HEK293 (cell line): ENCODE measurements around the gene FCN1.

Source experiments
- CTCF ChIA-PET: fragments of 350-600 bp; formaldehyde crosslinking; extraction: SDS; loops from one replicate; lab custom pipeline; 2021; ENCODE audit warnings: antibody characterized with exemption; lab: Yijun Ruan, JAX
- POLR2A ChIA-PET: fragments of 300-600 bp; formaldehyde crosslinking; extraction: SDS; loops from one replicate; lab custom pipeline; 2020; ENCODE audit warnings: antibody characterized with exemption, inconsistent platforms; lab: Yijun Ruan, JAX
- H3K27ac ChIP-seq: fragments of 200-500 bp; sonication (Bioruptor generic); 2 replicates; pipeline ENCODE4 v1.5.1; 2014; ENCODE audit warnings: low read depth, low read length, control low read depth, inconsistent platforms; ENCODE audit errors: extremely low read depth
- H3K36me3 ChIP-seq, 2 experiments: fragments of 200-500 bp in 1 of 2; sonication (Bioruptor generic) in 1 of 2; 1 replicate in 1 of 2; 2 replicates in 1 of 2; pipeline ENCODE4 v1.5.1; 2014 to 2017; ENCODE audit warnings: inconsistent platforms in 2 of 2, low read length in 2 of 2; ENCODE audit not compliant: control insufficient read depth in 2 of 2, insufficient read depth in 1 of 2
- H3K4me1 ChIP-seq: fragments of 200-500 bp; sonication (Bioruptor generic); 2 replicates; pipeline ENCODE4 v1.5.1; 2014; ENCODE audit warnings: mild to moderate bottlenecking, low read length, inconsistent platforms; ENCODE audit not compliant: control insufficient read depth, insufficient read depth
- H3K4me3 ChIP-seq: 2 replicates; pipeline ENCODE4 v1.5.1; 2011; ENCODE audit warnings: low read depth, mild to moderate bottlenecking, control low read depth, low read length, moderate library complexity
- H3K9me3 ChIP-seq: fragments of 200-500 bp; sonication (Bioruptor generic); 2 replicates; pipeline ENCODE4 v1.5.1; 2014; ENCODE audit warnings: low read depth, low read length, inconsistent platforms; ENCODE audit not compliant: control insufficient read depth, insufficient read depth
- HOXC10 ChIP-seq: sonication (generic); formaldehyde crosslinking; IDR thresholded peaks from 2 replicates; pipeline ENCODE4 v1.8.1; 2023; ENCODE audit warnings: mild to moderate bottlenecking, missing genetic modification reagents
- SP3 ChIP-seq: fragments of 450-650 bp; formaldehyde crosslinking; IDR thresholded peaks from 2 replicates; pipeline ENCODE4 v1.5.1; 2016; ENCODE audit warnings: missing biosample characterization, missing genetic modification characterization
- ZFP37 ChIP-seq: fragments of 450-650 bp; formaldehyde crosslinking; IDR thresholded peaks from 2 replicates; pipeline ENCODE4 v1.5.1; 2016; ENCODE audit warnings: missing biosample characterization, missing genetic modification characterization
- ZNF155 ChIP-seq: fragments of 450-650 bp; formaldehyde crosslinking; IDR thresholded peaks from 2 replicates; pipeline ENCODE4 v1.5.1; 2016; ENCODE audit warnings: missing biosample characterization, missing genetic modification characterization
- ZNF280C ChIP-seq: fragments of 450-650 bp; formaldehyde crosslinking; IDR thresholded peaks from 2 replicates; pipeline ENCODE4 v1.5.1; 2016; ENCODE audit warnings: missing biosample characterization, missing genetic modification characterization
- ZNF391 ChIP-seq: fragments of 450-650 bp; formaldehyde crosslinking; IDR thresholded peaks from 2 replicates; pipeline ENCODE4 v1.5.1; 2016; ENCODE audit warnings: low read depth, missing biosample characterization, missing genetic modification characterization, borderline replicate concordance
- ZNF416 ChIP-seq: fragments of 450-650 bp; formaldehyde crosslinking; IDR thresholded peaks from 2 replicates; pipeline ENCODE4 v1.5.1; 2016; ENCODE audit warnings: missing biosample characterization, missing genetic modification characterization
- ZNF423 ChIP-seq: fragments of 450-650 bp; formaldehyde crosslinking; IDR thresholded peaks from 2 replicates; pipeline ENCODE4 v1.5.1; 2016; ENCODE audit warnings: missing biosample characterization, missing genetic modification characterization
- ZNF433 ChIP-seq: fragments of 450-650 bp; formaldehyde crosslinking; IDR thresholded peaks from 2 replicates; pipeline ENCODE4 v1.5.1; 2016; ENCODE audit warnings: missing biosample characterization, missing genetic modification characterization, low read depth
- ZNF510 ChIP-seq: fragments of 450-650 bp; formaldehyde crosslinking; IDR thresholded peaks from 2 replicates; pipeline ENCODE4 v1.5.1; 2018; ENCODE audit warnings: mild to moderate bottlenecking, missing genetic modification characterization, missing biosample characterization; ENCODE audit not compliant: insufficient replicate concordance
- ZNF585B ChIP-seq: fragments of 450-650 bp; formaldehyde crosslinking; IDR thresholded peaks from 2 replicates; pipeline ENCODE4 v1.5.1; 2016; ENCODE audit warnings: missing biosample characterization, missing genetic modification characterization
- ZNF621 ChIP-seq: fragments of 450-650 bp; formaldehyde crosslinking; IDR thresholded peaks from 2 replicates; pipeline ENCODE4 v1.5.1; 2017; ENCODE audit warnings: missing biosample characterization, missing genetic modification characterization
- ZNF692 ChIP-seq: fragments of 450-650 bp; formaldehyde crosslinking; IDR thresholded peaks from 2 replicates; pipeline ENCODE4 v1.5.1; 2016; ENCODE audit warnings: missing biosample characterization, missing genetic modification characterization
- ZSCAN30 ChIP-seq: fragments of 450-650 bp; IDR thresholded peaks from 2 replicates; pipeline ENCODE4 v1.5.1; 2018; ENCODE audit warnings: missing biosample characterization, mild to moderate bottlenecking, missing genetic modification characterization, moderate library complexity
- TF ChIP-seq, protein P1 (sequence below): fragments of 450-650 bp; formaldehyde crosslinking; IDR thresholded peaks from 2 replicates; pipeline ENCODE4 v1.5.1; 2016; ENCODE audit warnings: missing biosample characterization, missing genetic modification characterization
- TF ChIP-seq, protein P2 (sequence below): fragments of 450-650 bp; formaldehyde crosslinking; IDR thresholded peaks from 2 replicates; pipeline ENCODE4 v1.5.1; 2017; ENCODE audit warnings: missing biosample characterization, mild to moderate bottlenecking, missing genetic modification characterization, moderate library complexity
- TF ChIP-seq, protein P3 (sequence below): fragments of 450-650 bp; formaldehyde crosslinking; IDR thresholded peaks from 2 replicates; pipeline ENCODE4 v1.5.1; 2016; ENCODE audit warnings: missing biosample characterization, missing genetic modification characterization
- TF ChIP-seq, protein P4 (sequence below): fragments of 450-650 bp; formaldehyde crosslinking; IDR thresholded peaks from 2 replicates; pipeline ENCODE4 v1.5.1; 2016; ENCODE audit warnings: missing biosample characterization, missing genetic modification characterization
- TF ChIP-seq, protein P5 (sequence below): fragments of 450-650 bp; formaldehyde crosslinking; optimal IDR thresholded peaks from 2 replicates; pipeline ENCODE3; 2016; ENCODE audit warnings: missing biosample characterization, mild to moderate bottlenecking, missing genetic modification characterization

The FCN1 gene

DNA sequence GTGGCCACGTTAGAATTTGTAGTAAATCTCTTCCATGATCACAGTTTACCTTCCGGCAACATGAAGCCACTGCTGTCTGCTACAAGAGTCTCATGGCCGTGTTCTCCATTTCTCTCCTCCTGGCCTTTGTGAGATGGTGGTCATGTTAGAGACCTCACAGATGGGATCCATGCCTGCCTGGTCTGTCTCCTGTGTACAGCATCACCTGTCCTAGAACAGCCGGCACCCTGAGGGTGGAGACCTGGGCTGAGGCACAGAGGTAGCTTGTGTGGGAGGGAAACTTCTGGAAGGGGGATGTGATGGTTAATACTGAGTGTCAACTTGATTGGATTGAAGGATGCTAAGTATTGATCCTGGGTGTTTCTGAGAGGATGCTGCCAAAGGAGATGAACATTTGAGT is 40.2 kb downstream of the FCN1 start:
- Histone ChIP-seq H3K36me3 (no peaks in the 10 kb centered on the region), H3K9me3 (no peaks in the 10 kb centered on the region), H3K27ac (no peak overlapping the region), H3K4me3 (no peak overlapping the region), H3K4me1 (no peaks in the 10 kb centered on the region)
- ChIA-PET CTCF (no interaction called here), POLR2A (no interaction called here)
- TF ChIP-seq ZNF433 (tag by site-specific recombination) (no peak), ZNF692 (tag by site-specific recombination) (no peak), ZSCAN30 (tag by site-specific recombination) (no peak), HOXC10 (CRISPR knock-in tag) (no peak), ZNF585B (tag by site-specific recombination) (no peak), ZNF280C (tag by site-specific recombination) (no peak), ZNF416 (tag by site-specific recombination) (no peak), SP3 (tag by site-specific recombination) (no peak), ZNF621 (tag by site-specific recombination) (no peak), ZNF423 (tag by site-specific recombination) (no peak), ZNF155 (tag by site-specific recombination) (no peak)
- TF ChIP-seq, protein P1, sequence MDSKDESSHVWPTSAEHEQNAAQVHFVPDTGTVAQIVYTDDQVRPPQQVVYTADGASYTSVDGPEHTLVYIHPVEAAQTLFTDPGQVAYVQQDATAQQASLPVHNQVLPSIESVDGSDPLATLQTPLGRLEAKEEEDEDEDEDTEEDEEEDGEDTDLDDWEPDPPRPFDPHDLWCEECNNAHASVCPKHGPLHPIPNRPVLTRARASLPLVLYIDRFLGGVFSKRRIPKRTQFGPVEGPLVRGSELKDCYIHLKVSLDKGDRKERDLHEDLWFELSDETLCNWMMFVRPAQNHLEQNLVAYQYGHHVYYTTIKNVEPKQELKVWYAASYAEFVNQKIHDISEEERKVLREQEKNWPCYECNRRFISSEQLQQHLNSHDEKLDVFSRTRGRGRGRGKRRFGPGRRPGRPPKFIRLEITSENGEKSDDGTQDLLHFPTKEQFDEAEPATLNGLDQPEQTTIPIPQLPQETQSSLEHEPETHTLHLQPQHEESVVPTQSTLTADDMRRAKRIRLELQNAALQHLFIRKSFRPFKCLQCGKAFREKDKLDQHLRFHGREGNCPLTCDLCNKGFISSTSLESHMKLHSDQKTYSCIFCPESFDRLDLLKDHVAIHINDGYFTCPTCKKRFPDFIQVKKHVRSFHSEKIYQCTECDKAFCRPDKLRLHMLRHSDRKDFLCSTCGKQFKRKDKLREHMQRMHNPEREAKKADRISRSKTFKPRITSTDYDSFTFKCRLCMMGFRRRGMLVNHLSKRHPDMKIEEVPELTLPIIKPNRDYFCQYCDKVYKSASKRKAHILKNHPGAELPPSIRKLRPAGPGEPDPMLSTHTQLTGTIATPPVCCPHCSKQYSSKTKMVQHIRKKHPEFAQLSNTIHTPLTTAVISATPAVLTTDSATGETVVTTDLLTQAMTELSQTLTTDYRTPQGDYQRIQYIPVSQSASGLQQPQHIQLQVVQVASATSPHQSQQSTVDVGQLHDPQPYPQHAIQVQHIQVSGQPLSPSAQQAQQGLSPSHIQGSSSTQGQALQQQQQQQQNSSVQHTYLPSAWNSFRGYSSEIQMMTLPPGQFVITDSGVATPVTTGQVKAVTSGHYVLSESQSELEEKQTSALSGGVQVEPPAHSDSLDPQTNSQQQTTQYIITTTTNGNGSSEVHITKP (tag by site-specific recombination): no peak
- TF ChIP-seq, protein P2, sequence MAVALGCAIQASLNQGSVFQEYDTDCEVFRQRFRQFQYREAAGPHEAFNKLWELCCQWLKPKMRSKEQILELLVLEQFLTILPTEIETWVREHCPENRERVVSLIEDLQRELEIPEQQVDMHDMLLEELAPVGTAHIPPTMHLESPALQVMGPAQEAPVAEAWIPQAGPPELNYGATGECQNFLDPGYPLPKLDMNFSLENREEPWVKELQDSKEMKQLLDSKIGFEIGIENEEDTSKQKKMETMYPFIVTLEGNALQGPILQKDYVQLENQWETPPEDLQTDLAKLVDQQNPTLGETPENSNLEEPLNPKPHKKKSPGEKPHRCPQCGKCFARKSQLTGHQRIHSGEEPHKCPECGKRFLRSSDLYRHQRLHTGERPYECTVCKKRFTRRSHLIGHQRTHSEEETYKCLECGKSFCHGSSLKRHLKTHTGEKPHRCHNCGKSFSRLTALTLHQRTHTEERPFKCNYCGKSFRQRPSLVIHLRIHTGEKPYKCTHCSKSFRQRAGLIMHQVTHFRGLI: no peak

DNA sequence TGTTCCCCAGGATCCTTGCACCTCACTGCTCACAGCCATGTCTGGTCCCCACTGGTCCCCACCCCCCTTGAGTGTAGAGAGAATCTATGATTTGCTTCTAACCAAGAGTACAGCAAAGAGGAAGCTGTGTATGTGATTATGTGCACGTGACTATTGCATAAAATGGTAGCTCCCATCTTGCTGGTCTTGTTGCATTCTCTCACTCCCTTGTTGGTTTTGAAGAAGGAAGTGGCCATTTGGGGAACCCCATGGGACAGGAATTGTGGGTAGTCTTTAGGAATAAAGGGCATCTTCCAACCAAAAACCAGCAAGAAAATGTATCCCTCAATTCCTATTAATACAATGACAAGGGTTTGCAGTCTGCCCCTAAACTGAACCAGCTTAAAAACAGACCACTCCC is 42.3 kb downstream of the FCN1 start:
- no peaks in the 10 kb centered on the region for H3K36me3 ChIP-seq
- no peak overlapping the region for H3K4me3 ChIP-seq
- no peak overlapping the region for H3K27ac ChIP-seq
- H3K9me3 ChIP-seq: no peaks in the 10 kb centered on the region
- ChIA-PET CTCF (no interaction called here), POLR2A (no interaction called here)
- no peaks in the 10 kb centered on the region for H3K4me1 ChIP-seq
- TF ChIP-seq ZFP37 (no peak), ZNF510 (tag by site-specific recombination) (no peak), ZNF391 (tag by site-specific recombination) (no peak)
- TF ChIP-seq, protein P3, sequence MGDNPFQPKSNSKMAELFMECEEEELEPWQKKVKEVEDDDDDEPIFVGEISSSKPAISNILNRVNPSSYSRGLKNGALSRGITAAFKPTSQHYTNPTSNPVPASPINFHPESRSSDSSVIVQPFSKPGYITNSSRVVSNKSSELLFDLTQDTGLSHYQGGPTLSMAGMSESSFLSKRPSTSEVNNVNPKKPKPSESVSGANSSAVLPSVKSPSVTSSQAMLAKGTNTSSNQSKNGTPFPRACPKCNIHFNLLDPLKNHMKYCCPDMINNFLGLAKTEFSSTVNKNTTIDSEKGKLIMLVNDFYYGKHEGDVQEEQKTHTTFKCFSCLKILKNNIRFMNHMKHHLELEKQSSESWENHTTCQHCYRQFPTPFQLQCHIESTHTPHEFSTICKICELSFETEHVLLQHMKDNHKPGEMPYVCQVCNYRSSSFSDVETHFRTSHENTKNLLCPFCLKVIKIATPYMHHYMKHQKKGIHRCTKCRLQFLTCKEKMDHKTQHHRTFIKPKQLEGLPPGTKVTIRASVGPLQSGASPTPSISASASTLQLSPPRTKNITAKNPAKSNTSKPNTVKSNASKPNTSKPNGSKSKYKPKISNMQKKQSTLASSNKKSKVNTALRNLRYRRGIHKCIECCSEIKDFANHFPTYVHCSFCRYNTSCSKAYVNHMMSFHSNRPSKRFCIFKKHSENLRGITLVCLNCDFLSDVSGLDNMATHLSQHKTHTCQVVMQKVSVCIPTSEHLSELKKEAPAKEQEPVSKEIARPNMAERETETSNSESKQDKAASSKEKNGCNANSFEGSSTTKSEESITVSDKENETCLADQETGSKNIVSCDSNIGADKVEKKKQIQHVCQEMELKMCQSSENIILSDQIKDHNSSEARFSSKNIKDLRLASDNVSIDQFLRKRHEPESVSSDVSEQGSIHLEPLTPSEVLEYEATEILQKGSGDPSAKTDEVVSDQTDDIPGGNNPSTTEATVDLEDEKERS (tag by site-specific recombination): no peak
- TF ChIP-seq, protein P4, sequence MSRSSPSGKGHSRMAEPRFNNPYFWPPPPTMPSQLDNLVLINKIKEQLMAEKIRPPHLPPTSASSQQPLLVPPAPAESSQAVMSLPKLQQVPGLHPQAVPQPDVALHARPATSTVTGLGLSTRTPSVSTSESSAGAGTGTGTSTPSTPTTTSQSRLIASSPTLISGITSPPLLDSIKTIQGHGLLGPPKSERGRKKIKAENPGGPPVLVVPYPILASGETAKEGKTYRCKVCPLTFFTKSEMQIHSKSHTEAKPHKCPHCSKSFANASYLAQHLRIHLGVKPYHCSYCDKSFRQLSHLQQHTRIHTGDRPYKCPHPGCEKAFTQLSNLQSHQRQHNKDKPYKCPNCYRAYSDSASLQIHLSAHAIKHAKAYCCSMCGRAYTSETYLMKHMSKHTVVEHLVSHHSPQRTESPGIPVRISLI (tag by site-specific recombination): no peak
- TF ChIP-seq, protein P5, sequence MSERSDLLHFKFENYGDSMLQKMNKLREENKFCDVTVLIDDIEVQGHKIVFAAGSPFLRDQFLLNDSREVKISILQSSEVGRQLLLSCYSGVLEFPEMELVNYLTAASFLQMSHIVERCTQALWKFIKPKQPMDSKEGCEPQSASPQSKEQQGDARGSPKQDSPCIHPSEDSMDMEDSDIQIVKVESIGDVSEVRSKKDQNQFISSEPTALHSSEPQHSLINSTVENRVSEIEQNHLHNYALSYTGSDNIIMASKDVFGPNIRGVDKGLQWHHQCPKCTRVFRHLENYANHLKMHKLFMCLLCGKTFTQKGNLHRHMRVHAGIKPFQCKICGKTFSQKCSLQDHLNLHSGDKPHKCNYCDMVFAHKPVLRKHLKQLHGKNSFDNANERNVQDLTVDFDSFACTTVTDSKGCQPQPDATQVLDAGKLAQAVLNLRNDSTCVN (tag by site-specific recombination): no peak
